K562 (cell line): ENCODE data around the gene MCL1. TPM values are rescaled to one million over a fixed set of nuclear protein-coding genes. Genes with fewer than 3 reads are reported as not detected.

Experiments
- BRD9 ChIP-seq: fragments of 450-650 bp; IDR thresholded peaks from 2 replicates; pipeline ENCODE4 v1.6.1; 2018; ENCODE audit warnings: low read depth; ENCODE audit not compliant: partially characterized antibody
- BRF2 ChIP-seq: IDR thresholded peaks from 3 replicates; pipeline ENCODE4 v1.6.1; 2011; ENCODE audit warnings: borderline replicate concordance, mild to moderate bottlenecking; ENCODE audit not compliant: insufficient read length, insufficient read depth
- E2F6 ChIP-seq, 2 experiments: IDR thresholded peaks; 2 replicates each; pipeline ENCODE4 v1.6.1; 2011; ENCODE audit warnings: borderline replicate concordance in 1 of 2, control low read depth in 1 of 2, low read depth in 1 of 2, low read length in 1 of 2, mild to moderate bottlenecking in 1 of 2, mixed read lengths in 1 of 2, moderate library complexity in 1 of 2; ENCODE audit not compliant: insufficient read depth in 1 of 2, insufficient read length in 1 of 2, poor library complexity in 1 of 2, severe bottlenecking in 1 of 2; ENCODE audit errors: extremely low read depth in 1 of 2
- ELF2 ChIP-seq: fragments of 250-450 bp; sonication (Bioruptor Pico); IDR thresholded peaks from 2 replicates; pipeline ENCODE4 v1.5.0; 2021; ENCODE audit warnings: mild to moderate bottlenecking
- GTF2B ChIP-seq: IDR thresholded peaks from 2 replicates; pipeline ENCODE4 v1.6.1; 2011; ENCODE audit not compliant: insufficient read length; ENCODE audit errors: extremely low read depth
- JUN ChIP-seq, 2 experiments: sonication (generic) in 1 of 2; formaldehyde crosslinking in 1 of 2; IDR thresholded peaks; 2 replicates each; pipeline versions ENCODE4 v1.6.1 to v1.8.0; 2012 to 2022; ENCODE audit warnings: borderline replicate concordance in 2 of 2, mild to moderate bottlenecking in 2 of 2, improper control_type of control experiment in 1 of 2, low read depth in 1 of 2, low read length in 1 of 2, missing genetic modification reagents in 1 of 2
- MAFF ChIP-seq: IDR thresholded peaks from 2 replicates; pipeline ENCODE4 v1.6.1; 2012; ENCODE audit warnings: low read length, improper control_type of control experiment
- MTA1 ChIP-seq: fragments of 450-650 bp; IDR thresholded peaks from 2 replicates; pipeline ENCODE4 v1.6.1; 2017; ENCODE audit warnings: borderline replicate concordance
- NFE2 ChIP-seq: IDR thresholded peaks from 2 replicates; pipeline ENCODE4 v1.6.1; 2014; ENCODE audit warnings: antibody characterized with exemption, low read depth
- NFYB ChIP-seq: IDR thresholded peaks from 2 replicates; pipeline ENCODE4 v1.6.1; 2011; ENCODE audit warnings: mild to moderate bottlenecking, moderate library complexity; ENCODE audit not compliant: insufficient read length; ENCODE audit errors: extremely low read depth
- STAT5A ChIP-seq: IDR thresholded peaks from 2 replicates; pipeline ENCODE4 v1.6.1; 2012; ENCODE audit warnings: low read length, inconsistent platforms, borderline replicate concordance
- TAF15 ChIP-seq: fragments of 200-400 bp; formaldehyde crosslinking; IDR thresholded peaks from 2 replicates; pipeline ENCODE4 v1.6.1; 2017; ENCODE audit warnings: mild to moderate bottlenecking, low read depth, low read length, moderate library complexity
- TFE3 ChIP-seq: fragments of 450-650 bp; formaldehyde crosslinking; IDR thresholded peaks from 2 replicates; pipeline ENCODE4 v1.4.0; 2020; ENCODE audit warnings: mild to moderate bottlenecking, mixed read lengths
- ZBTB2 ChIP-seq: fragments of 450-650 bp; IDR thresholded peaks from 2 replicates; pipeline ENCODE4 v1.6.1; 2016; ENCODE audit warnings: antibody characterized with exemption
- ZNF311 ChIP-seq: fragments of 250-450 bp; sonication (Bioruptor Pico); IDR thresholded peaks from 2 replicates; pipeline ENCODE4 v1.4.0; 2020; ENCODE audit warnings: mild to moderate bottlenecking, moderate library complexity
- ZNF76 ChIP-seq: fragments of 250-450 bp; sonication (Bioruptor Pico); IDR thresholded peaks from 2 replicates; pipeline ENCODE4 v1.4.0; 2020; ENCODE audit warnings: mild to moderate bottlenecking, moderate library complexity, borderline replicate concordance
- polyA plus RNA-seq, 8 experiments: library from polyadenylated mRNA; depleted of rRNA in 4 of 8; stranded (reverse) in 5 of 8; unstranded in 3 of 8; fragments of >200 nt; fragmentation: Nextera tagmentation in 2 of 8; fragmentation: Illumina TruSeq in 1 of 8; extraction: Ambion mirVana in 2 of 8; extraction: Trizol in 1 of 8; gene quantifications; 2 replicates each; pipeline versions ENCODE4 v1.2.1 to v1.2.3, GENCODE V29; 2011 to 2014; ENCODE audit warnings: inconsistent platforms in 1 of 8, missing spikeins in 1 of 8
- total RNA-seq, 7 experiments: library from RNA; depleted of rRNA in 6 of 7; stranded (reverse); fragments of >200 nt in 6 of 7; fragmentation: Illumina TruSeq in 2 of 7; extraction: Trizol in 2 of 7; gene quantifications; 2 replicates each; pipeline versions ENCODE4 v1.2.1 to v1.2.3, GENCODE V29; 2011 to 2021; ENCODE audit warnings: low replicate concordance in 1 of 7

MCL1 gene
- total and polyA plus RNA-seq, 9 of the 15 experiments (the other 6 are each of a cell fraction or from before 2014, with no cell fraction given) = 27.1 to 224 (median 138) TPM

GRCh38 chr1:150615346-150616201 lies 36.2 kb upstream of the MCL1 start (continued):
- no peak for TF ChIP-seq GTF2B
- no peak for TF ChIP-seq TFE3 (CRISPR knock-in tag)
- peak; percentile 85 for TF ChIP-seq ZNF311
- no peak for TF ChIP-seq E2F6 (IDR thresholded peaks at IDR 0.05; ENCODE audit: borderline replicate concordance in 1 of 2, extremely low read depth in 1 of 2, insufficient read depth in 1 of 2, insufficient read length in 1 of 2, low read depth in 1 of 2, low read length in 1 of 2, poor library complexity in 1 of 2, severe bottlenecking in 1 of 2)
- TF ChIP-seq MAFF = peak; percentile 37; the same call in 1 of the 2 replicates
- no peak for TF ChIP-seq ZNF76 (CRISPR knock-in tag)
- TF ChIP-seq NFE2 = peak; percentile 88
- no peak for TF ChIP-seq BRF2
- no peak for TF ChIP-seq MTA1
- TF ChIP-seq NFYB = no peak
- TF ChIP-seq TAF15 = no peak
- TF ChIP-seq ELF2 (CRISPR knock-in tag) = 0 out of 2 replicates have a peak, but pooled peaks have one; percentile 10
- no peak for TF ChIP-seq JUN (IDR thresholded peaks at IDR 0.05; ENCODE audit: borderline replicate concordance, low read depth, low read length)
- TF ChIP-seq JUN (CRISPR knock-in tag; IDR thresholded peaks at IDR 0.05; ENCODE audit: borderline replicate concordance) = no peak
- TF ChIP-seq ZBTB2 = no peak
- no peak for TF ChIP-seq BRD9
- TF ChIP-seq STAT5A = no peak
